GM12801 (cell line): ENCODE data around the gene PPP1R18.
A peak's percentile ranks its signal among the peaks of the same experiment; 100 is the strongest.

Experiments used
- CTCF ChIP-seq: IDR thresholded peaks from one replicate; pipeline ENCODE4 v1.5.1; 2011; ENCODE audit warnings: control low read depth; ENCODE audit not compliant: insufficient read length; ENCODE audit errors: extremely low read depth

PPP1R18 gene

GRCh38 chr6:30681766-30682142 lies 4.7 kb downstream of the PPP1R18 start:
- TF ChIP-seq CTCF = no peak

GRCh38 chr6:30679765-30680535 lies 6.5 kb downstream of the PPP1R18 start:
- no peak for TF ChIP-seq CTCF

GRCh38 chr6:30678964-30679726 lies 7.3 kb downstream of the PPP1R18 start:
- no peak for TF ChIP-seq CTCF

DNA sequence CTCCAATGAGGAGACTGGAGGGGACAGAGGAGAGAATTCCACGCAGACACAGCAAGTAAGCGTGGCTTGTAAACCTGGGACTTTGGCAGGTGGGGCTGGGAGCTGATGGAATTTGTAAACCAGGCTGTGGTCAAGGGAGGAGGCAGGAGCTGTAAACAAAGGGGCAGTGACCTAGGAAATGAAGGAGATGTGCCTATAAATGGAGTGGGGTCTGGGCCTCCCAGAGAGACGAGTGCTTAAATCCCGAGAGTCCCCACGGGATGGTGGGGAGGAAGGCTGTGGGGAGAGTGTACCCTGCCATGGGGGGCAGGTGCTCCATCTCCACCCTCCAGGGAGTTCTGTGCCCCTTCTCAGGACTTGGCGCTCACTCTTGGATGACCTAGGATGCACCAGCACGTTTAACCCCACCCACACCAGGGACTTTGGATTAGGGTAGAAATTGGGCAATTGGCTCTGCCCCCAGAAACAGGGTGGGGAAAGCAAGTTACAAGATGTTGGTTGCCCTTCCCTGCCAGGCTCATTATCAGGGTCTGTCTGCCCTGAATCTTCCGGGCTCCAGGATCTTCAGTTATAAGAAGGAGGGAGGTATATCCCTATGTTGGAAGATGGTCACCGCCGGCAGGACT lies 9.7 kb downstream of the PPP1R18 start:
- no peak for TF ChIP-seq CTCF

GRCh38 chr6:30672445-30673253 lies 13.8 kb downstream of the PPP1R18 start, which contains the start of gene DHX16:
DHX16 (minus strand) TSS chr6:30673006; CDS start chr6:30672841, 165 bp downstream.
- peak; percentile 10 for TF ChIP-seq CTCF

DNA sequence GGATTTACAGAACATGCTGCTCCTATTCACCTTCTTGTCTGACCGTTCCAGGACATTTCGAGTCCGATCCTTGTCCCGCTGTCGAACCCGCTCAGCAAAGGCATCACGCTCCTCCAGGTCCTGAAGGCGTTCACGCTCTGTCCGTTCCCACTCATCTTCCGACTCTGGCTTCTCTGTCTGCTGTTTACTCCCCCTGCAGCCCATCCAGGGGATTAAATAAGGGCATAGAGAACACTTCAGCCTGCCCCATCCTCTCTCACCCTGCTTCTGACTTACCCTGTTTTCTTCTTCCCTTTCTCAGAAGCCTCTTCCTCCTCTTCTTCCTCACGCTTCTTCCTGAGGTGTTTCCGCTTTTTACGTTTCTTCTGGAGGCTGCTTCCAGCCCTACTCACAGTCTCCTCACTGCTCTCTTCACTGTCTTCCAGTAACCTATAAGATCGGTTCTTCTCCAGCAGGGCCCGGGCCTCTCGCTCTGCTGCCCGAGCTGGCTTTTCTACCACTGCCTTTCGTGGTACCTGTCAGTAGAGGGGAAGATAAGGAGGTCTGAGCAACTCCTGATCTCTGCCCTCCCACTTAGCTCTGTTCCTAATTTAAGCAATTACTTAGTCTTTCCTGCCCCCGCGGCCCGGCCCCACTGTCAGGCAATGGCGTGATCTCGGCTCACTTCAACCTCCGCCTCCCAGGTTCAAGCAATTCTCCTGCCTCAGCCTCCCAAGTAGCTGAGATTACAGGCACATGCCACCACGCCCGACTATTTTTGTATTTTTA lies 15.5 kb downstream of the PPP1R18 start:
- TF ChIP-seq CTCF = no peak
